Karpas-422 (cell line): ENCODE results near the gene LPO. TPM values are rescaled to one million over a fixed set of nuclear protein-coding genes. Genes with fewer than 3 reads are reported as not detected.
A peak's percentile ranks its signal among the peaks of the same experiment; 100 is the strongest.

Source experiments
- DNase-seq: peaks from one replicate; pipeline ENCODE4 v3.0.0-alpha.2; 2015
- H2AFZ ChIP-seq: fragments of 200-600 bp; sonication (generic); 2 replicates; pipeline ENCODE4 v1.6.1; 2014; ENCODE audit warnings: antibody characterized with exemption, low read length, mixed read lengths
- H3K27ac ChIP-seq: fragments of 200-600 bp; sonication (generic); 2 replicates; pipeline ENCODE4 v1.5.1; 2014; ENCODE audit warnings: mild to moderate bottlenecking, low read length, moderate library complexity
- H3K27me3 ChIP-seq: fragments of 200-600 bp; sonication (generic); 2 replicates; pipeline ENCODE4 v1.6.1; 2014; ENCODE audit warnings: low read length, mixed read lengths
- H3K36me3 ChIP-seq: fragments of 200-600 bp; sonication (generic); 2 replicates; pipeline ENCODE4 v1.6.1; 2014; ENCODE audit warnings: low read length, mixed read lengths; ENCODE audit not compliant: insufficient read depth
- H3K4me1 ChIP-seq: fragments of 200-600 bp; sonication (generic); 2 replicates; pipeline ENCODE4 v1.6.1; 2014; ENCODE audit warnings: mild to moderate bottlenecking, low read length, mixed read lengths
- H3K4me2 ChIP-seq: fragments of 200-600 bp; sonication (generic); 2 replicates; pipeline ENCODE4 v1.6.1; 2014; ENCODE audit warnings: low read length, low read depth, mild to moderate bottlenecking; ENCODE audit not compliant: poor library complexity, severe bottlenecking
- H3K4me3 ChIP-seq: fragments of 200-600 bp; sonication (generic); 2 replicates; pipeline ENCODE4 v1.5.1; 2014; ENCODE audit warnings: mild to moderate bottlenecking, antibody characterized with exemption, low read length, mixed read lengths
- H3K79me2 ChIP-seq: fragments of 200-600 bp; sonication (generic); 2 replicates; pipeline ENCODE4 v1.6.1; 2014; ENCODE audit warnings: mild to moderate bottlenecking, low read length, mixed read lengths
- H3K9ac ChIP-seq: fragments of 200-600 bp; sonication (generic); 2 replicates; pipeline ENCODE4 v1.6.0; 2014; ENCODE audit warnings: low read length
- H3K9me2 ChIP-seq: fragments of 200-600 bp; sonication (generic), shearing (Covaris generic); replicated peaks from 2 replicates; pipeline ENCODE4 v1.6.0; 2014; ENCODE audit warnings: mild to moderate bottlenecking, low read length, moderate library complexity; ENCODE audit not compliant: insufficient read depth
- H3K9me3 ChIP-seq: fragments of 300-700, 200-600 bp; sonication (generic); 2 replicates; pipeline ENCODE4 v1.6.1; 2014; ENCODE audit warnings: low read length, mixed read lengths
- H4K20me1 ChIP-seq: fragments of 200-600 bp; sonication (generic); 2 replicates; pipeline ENCODE4 v1.6.1; 2014; ENCODE audit warnings: mild to moderate bottlenecking, antibody characterized with exemption, low read length, low read depth; ENCODE audit not compliant: insufficient read depth
- total RNA-seq: library from RNA; depleted of rRNA; stranded (reverse); fragments of >200 nt; shearing (Covaris generic); gene quantifications from 2 replicates; pipeline ENCODE4 v1.2.3, GENCODE V29; 2014; ENCODE audit warnings: low replicate concordance

Gene LPO
- total RNA-seq, 1 experiment from 2014 or later = not detected

- Histone ChIP-seq H3K9me3 (no peaks in the 10 kb centered on the region), H2AFZ (no peak overlapping the region), H3K36me3 (no peaks in the 10 kb centered on the region), H3K4me2 (no peak overlapping the region), H3K4me3 (no peak overlapping the region), H3K27ac (no peak overlapping the region), H3K79me2 (no peaks in the 10 kb centered on the region), H3K4me1 (peaks cover 37% of the 10 kb centered on the region), H3K9me2 (no peaks in the 10 kb centered on the region), H4K20me1 (no peaks in the 10 kb centered on the region), H3K9ac (no peak overlapping the region), H3K27me3 (no peaks in the 10 kb centered on the region)
- no peak for DNase-seq
Measured at GRCh38 chr17:58217766-58218165, 20.6 kb upstream of the LPO start.

- peak within 1 kb of the TSS; percentile 86 for H3K4me2 ChIP-seq
- H3K9me2 ChIP-seq = no peaks in the 10 kb centered on the region
- no peaks in the 10 kb centered on the region for H3K9me3 ChIP-seq
- no peaks in the 10 kb centered on the region for H3K27me3 ChIP-seq
- H3K9ac ChIP-seq = peak within 1 kb of the TSS; percentile 72
- DNase-seq = peak; percentile 98
- H2AFZ ChIP-seq = peak within 1 kb of the TSS; percentile 90
- peak within 1 kb of the TSS; percentile 81 for H3K4me3 ChIP-seq
- H4K20me1 ChIP-seq = no peaks in the 10 kb centered on the region
- peak within 1 kb of the TSS; percentile 64 for H3K27ac ChIP-seq
- H3K4me1 ChIP-seq = peaks cover 40% of the 10 kb centered on the region
- no peaks in the 10 kb centered on the region for H3K79me2 ChIP-seq
- no peaks in the 10 kb centered on the region for H3K36me3 ChIP-seq
Measured at GRCh38 chr17:58219007-58219788, 19.2 kb upstream of the LPO start, which contains the start of gene MKS1. Gene MKS1, minus strand, starts transcription at chr17:58219255. Its CDS starts 25 bp downstream, at chr17:58219230.

- H3K27ac ChIP-seq = peak overlapping the region; percentile 64
- H3K36me3 ChIP-seq = no peaks in the 10 kb centered on the region
- no peaks in the 10 kb centered on the region for H3K79me2 ChIP-seq
- H3K4me1 ChIP-seq = peaks cover 44% of the 10 kb centered on the region
- no peaks in the 10 kb centered on the region for H3K9me3 ChIP-seq
- H3K27me3 ChIP-seq = no peaks in the 10 kb centered on the region
- H2AFZ ChIP-seq = peak overlapping the region; percentile 90
- H3K9me2 ChIP-seq = no peaks in the 10 kb centered on the region
- peak overlapping the region; percentile 81 for H3K4me3 ChIP-seq
- no peaks in the 10 kb centered on the region for H4K20me1 ChIP-seq
- H3K4me2 ChIP-seq = peak overlapping the region; percentile 86
- peak overlapping the region; percentile 72 for H3K9ac ChIP-seq
- DNase-seq = no peak
Measured at GRCh38 chr17:58219789-58220183, 18.6 kb upstream of the LPO start.

DNA sequence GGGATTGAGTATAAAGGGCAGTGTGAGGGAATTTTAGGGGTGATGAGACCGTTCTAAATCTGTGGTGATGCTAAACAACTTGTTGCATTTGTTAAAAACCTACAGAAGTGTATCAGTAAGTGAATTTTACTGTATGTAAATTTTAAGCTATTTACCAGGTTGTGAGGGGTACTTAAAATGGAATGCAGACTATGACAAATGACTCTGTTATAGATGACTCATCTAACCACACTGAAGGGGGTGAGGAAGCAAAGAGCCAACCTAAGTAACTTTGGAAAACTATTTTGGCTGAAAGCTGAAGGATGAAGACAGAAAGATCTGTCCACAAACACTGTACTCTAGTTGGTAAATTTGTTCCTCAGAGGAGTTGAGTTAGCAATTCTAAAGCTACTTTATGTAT is 14.1 kb upstream of the LPO start:
- Histone ChIP-seq H3K9me2 (no peaks in the 10 kb centered on the region), H3K27me3 (no peaks in the 10 kb centered on the region), H3K36me3 (no peaks in the 10 kb centered on the region), H3K9me3 (no peaks in the 10 kb centered on the region), H3K4me2 (no peak overlapping the region), H3K4me3 (no peak overlapping the region), H3K79me2 (no peaks in the 10 kb centered on the region), H4K20me1 (no peaks in the 10 kb centered on the region), H3K9ac (no peak overlapping the region), H3K4me1 (peaks cover 16% of the 10 kb centered on the region), H3K27ac (no peak overlapping the region), H2AFZ (no peak overlapping the region)
- DNase-seq = no peak

DNA sequence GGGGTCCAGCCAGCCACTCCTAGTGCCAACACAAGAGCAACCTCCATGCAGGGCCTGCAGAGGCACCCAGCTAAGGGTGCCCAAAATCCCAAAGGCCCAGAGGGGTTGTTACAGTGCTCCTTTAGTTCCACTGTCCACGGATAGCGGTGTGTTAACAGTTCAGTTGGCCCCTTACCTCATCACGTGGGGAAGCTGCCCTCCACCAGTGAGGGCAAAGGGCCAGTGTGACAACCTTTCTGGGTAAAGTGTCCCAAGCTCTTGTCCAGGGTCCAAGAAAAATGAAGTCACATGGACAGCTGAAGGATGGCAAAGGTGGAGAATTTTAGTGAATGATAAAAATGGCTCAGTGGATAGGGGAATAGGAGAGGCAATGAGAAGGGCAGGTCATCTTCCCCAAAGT is 10.7 kb upstream of the LPO start:
- H3K9ac ChIP-seq = no peak overlapping the region
- H3K27me3 ChIP-seq = no peaks in the 10 kb centered on the region
- no peak overlapping the region for H3K27ac ChIP-seq
- H3K9me2 ChIP-seq = no peaks in the 10 kb centered on the region
- no peak overlapping the region for H3K4me2 ChIP-seq
- H4K20me1 ChIP-seq = no peaks in the 10 kb centered on the region
- no peak overlapping the region for H2AFZ ChIP-seq
- no peaks in the 10 kb centered on the region for H3K79me2 ChIP-seq
- H3K4me3 ChIP-seq = no peak overlapping the region
- DNase-seq = no peak
- no peaks in the 10 kb centered on the region for H3K36me3 ChIP-seq
- peaks cover 12% of the 10 kb centered on the region for H3K4me1 ChIP-seq
- H3K9me3 ChIP-seq = no peaks in the 10 kb centered on the region

DNA sequence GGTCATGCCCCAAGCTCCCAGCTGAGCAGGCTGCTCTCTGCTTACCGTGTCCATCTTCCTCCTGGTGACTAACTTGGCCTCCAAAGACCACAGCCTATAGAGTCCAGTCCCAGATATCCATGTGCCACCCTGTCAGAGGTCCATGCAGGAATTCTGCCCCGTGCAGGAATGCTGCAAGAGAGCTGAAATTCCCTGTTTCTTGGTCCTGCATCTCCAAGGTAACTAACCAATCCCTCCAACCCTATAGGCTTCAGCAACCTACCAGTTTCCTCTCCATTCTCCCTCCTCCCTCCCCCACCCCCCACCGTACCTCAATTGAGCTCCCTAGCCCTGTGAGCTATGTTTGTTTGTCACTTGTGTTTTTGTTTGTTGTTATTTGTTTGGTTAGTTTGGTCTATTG is 9.7 kb upstream of the LPO start:
- Histone ChIP-seq H3K79me2 (no peaks in the 10 kb centered on the region), H3K9me2 (no peaks in the 10 kb centered on the region), H3K27ac (no peak overlapping the region), H3K4me3 (no peak overlapping the region), H4K20me1 (no peaks in the 10 kb centered on the region), H3K27me3 (no peaks in the 10 kb centered on the region), H3K36me3 (no peaks in the 10 kb centered on the region), H3K9ac (no peak overlapping the region), H3K4me1 (peaks cover 21% of the 10 kb centered on the region), H2AFZ (no peak overlapping the region), H3K4me2 (no peak overlapping the region), H3K9me3 (no peaks in the 10 kb centered on the region)
- DNase-seq = no peak

DNA sequence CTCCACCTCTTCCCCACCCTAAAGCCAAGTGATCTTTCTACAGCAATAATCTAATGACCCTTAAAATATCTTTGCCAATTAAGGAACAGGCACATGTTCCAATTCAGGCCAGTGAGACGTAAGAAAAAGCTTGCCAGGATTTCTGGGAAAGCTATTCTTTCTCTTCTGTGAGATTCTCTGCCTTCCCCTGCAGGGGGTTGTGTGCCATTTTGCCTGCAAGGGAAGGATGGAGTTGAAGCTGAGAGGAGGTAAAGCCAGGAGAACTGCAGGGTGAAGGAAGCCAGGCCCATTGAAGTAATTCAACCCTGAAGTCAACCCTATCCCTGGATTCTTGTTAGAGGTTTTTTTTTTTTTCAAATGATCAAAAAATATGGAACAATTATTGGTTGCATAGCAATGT is 9.0 kb upstream of the LPO start:
- Histone ChIP-seq H3K79me2 (no peaks in the 10 kb centered on the region), H3K9me2 (no peaks in the 10 kb centered on the region), H3K27me3 (no peaks in the 10 kb centered on the region), H3K4me2 (no peak overlapping the region), H3K4me1 (peaks cover 17% of the 10 kb centered on the region), H4K20me1 (no peaks in the 10 kb centered on the region), H2AFZ (no peak overlapping the region), H3K27ac (no peak overlapping the region), H3K4me3 (no peak overlapping the region), H3K36me3 (no peaks in the 10 kb centered on the region), H3K9me3 (no peaks in the 10 kb centered on the region), H3K9ac (no peak overlapping the region)
- no peak for DNase-seq

GRCh38 chr17:58229881-58230280 is 8.5 kb upstream of the LPO start:
- DNase-seq = no peak
- Histone ChIP-seq H3K4me1 (peaks cover 15% of the 10 kb centered on the region), H3K4me3 (no peak overlapping the region)

More at GRCh38 chr17:58229881-58230280, 8.5 kb upstream of the LPO start:
- H3K9me3 ChIP-seq = no peaks in the 10 kb centered on the region
- no peak overlapping the region for H3K4me2 ChIP-seq
- no peaks in the 10 kb centered on the region for H4K20me1 ChIP-seq
- H3K27me3 ChIP-seq = no peaks in the 10 kb centered on the region
- no peak overlapping the region for H3K9ac ChIP-seq
- H3K36me3 ChIP-seq = no peaks in the 10 kb centered on the region
- no peaks in the 10 kb centered on the region for H3K9me2 ChIP-seq
- H2AFZ ChIP-seq = no peak overlapping the region
- no peak overlapping the region for H3K27ac ChIP-seq
- H3K79me2 ChIP-seq = no peaks in the 10 kb centered on the region
